HG03521 (cell line): ENCODE measurements around the gene ATP13A1.
"Not testable (repeated sequence)": the region's sequence is repeated elsewhere in the genome, so short reads cannot be mapped to it uniquely, and the experiment has no call there.

ENCODE experiments used
- ATAC-seq: cut with Tn5 transposase; IDR thresholded peaks from one replicate; pipeline ENCODE4 v1.9.1; 2021; ENCODE audit warnings: mild to moderate bottlenecking, moderate library complexity; ENCODE audit not compliant: unreplicated experiment

ATP13A1 gene

DNA sequence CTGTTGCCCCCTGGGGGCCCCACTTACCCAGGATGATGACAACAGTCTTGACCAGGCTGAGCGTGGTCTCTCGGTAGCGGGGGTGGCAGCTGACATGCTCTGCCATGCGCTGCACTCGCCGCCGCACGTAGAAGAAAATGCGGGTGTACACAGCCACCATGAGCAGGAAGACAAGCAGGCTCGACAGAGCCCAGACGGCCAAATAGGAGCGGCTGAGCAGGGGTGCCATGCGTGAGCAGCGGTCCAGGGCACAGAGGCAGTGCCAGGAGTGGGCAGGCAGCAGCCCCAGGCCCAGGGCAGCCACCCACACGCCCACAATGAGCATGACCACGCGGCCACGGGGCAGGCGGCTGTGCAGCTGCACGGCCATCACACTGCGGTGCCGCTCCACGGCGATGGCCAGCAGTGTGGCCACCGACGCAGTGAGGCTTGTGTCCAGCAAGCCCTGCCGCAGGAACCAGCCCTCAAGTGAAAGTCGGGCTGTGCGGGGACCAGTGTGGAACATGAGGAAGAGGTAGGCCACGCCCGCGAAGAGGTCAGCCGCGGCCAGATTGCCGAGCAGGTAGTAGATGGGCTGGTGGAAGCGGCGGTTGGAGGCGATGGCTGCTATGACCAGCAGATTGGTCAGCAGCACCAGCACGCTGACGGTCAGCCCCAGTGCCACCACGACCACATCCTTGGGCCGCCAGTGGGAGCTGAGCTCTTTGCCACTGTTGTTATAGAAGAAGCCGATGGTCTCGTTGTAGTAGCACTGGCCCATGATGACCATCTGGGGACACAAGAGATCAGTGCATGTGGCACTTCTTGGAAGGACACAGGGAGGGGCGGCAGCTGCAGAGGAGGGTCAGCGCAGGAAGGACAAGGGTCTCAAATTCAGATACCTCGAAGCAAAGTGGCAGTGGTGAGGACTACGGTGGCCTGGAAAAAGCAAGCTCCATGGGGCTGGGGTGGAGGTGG lies 36.7 kb downstream of the ATP13A1 start:
- no peak for ATAC-seq

DNA sequence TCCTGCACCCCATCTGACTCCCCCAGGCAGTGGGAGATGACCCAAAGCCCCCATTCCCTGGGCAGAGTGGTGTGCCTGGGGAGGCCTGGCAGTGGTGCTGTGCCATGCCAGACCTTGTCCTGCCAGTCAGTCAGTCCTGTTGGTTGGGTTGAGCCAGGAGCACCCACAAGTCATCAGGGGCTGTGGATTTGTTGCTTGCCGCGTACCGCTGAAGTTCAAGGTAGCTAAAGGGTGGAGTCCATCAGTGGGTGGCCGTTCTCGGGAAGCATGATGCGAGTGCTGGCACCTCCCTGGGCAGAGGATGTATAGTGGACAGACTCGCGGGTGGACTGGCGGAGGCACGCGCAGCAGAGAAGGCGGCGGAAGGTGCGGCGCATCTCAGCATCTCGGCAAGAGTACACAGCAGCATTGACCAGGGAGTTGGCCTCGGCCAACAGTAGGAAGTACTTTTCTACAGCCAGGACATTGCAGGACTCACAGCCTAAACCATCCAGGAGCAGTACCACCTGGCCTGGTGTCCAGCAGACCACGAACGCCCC lies 39.4 kb downstream of the ATP13A1 start:
- ATAC-seq, result no peak

DNA sequence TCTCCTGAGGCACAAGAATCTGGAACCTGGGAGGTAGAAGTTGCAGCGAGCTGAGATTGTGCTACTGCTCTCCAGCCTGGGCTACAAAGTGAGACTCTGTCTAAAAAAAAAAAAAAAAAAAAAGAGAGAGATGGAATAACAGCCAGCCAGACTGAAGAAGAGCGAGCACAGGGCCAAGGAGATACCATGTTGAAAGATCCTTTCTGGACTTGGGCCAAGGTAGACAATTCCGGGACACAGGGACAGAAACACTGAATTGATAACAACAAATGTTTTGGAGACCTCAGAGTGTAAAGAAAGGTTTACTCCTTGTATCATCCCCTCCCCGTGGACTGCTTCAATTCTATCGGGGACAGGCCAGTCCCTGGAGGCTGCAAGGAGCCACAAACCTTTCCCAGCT lies 40.1 kb downstream of the ATP13A1 start:
- ATAC-seq, result no peak

DNA sequence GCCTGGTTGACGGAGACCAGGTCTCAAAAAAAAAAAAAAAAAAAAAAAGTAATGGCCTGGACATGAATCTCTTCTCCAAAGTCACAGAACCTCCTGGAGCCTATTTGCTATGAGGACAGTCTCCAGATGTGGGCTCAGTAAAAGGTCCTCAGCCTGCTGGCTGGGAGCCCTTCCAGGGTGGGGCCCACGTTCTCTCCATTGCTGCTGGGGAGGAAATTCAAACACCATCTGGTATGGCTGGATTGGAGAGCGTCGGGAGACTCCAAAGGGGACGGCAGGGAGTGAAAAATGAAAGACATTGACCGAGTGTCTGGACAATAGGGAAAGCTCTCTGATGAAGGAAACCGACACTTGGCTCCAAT lies 43.6 kb downstream of the ATP13A1 start:
- ATAC-seq, result no peak

DNA sequence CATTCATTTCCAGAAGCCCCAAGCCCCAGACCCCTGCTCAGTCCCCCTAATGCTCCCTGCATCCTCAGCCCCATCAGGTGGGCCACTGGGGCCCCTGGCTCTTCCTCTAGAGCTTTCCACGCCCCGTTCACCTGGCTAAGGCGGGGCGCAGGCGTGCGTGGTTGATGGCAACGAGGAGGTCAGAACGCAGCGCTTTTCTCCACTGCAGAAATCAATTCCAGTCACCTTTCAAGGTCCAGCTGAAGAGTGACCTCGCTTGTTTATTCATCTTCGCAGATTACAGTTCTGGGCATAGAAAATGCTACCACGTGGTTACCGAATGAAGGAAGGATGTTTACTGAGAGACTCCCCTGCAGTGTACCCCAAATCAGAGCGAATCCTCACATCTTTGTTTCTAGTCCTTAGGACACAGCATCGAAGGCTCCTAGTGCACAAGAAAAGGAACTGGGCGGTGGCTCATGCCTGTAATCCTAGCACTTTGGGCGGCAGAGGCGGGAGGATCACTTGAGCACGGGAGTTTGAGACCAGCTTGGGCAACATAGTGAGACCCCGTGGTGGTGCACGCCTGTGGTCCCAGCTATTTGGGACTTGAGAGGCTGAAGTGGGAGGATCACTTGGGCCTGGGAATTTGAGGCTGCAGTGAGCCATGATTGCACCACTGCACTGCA lies 44.2 kb downstream of the ATP13A1 start:
- ATAC-seq, result no peak

DNA sequence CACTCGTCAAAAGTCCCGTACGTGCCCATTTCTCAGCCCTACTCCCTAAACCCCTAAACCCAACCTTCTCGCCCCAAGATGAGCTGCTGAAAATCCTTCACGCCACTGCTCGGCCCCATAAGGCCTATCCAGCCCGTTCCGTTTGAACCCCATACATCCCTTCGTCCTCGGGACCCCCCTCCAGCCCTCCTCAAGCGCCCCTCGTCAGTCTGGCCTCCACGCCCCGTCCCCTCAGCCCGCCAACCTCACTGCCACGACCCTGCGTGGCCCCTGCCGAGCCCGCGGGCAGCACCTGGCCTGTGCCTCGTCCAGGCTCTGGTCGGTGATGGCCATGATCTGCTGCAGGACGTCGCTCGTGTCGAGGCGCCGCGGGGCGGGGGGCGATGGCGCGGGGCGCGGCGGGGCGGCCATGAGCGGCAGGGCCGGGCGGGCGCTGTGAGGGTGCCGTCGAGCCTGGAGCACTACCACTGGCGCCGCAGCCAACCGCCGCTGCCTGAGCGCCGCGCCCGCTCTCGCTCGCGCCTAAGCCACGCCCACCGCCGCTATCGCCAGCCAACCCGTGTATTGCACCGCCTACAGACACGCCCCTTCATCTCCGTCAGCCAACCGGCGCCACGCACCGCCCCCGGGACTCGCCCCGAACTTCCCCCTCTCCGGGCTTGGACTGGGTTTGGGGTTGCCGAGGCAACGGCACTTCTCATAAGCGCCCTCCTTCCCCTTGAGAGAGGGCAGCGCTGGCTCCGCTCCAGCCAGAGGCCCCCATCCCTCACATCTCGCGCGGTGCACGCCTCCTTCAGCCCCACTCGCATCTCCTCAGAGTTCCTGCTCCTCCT lies 45.0 kb downstream of the ATP13A1 start, which contains the start of gene PBX4:
Gene PBX4 (minus strand): TSS at position 469 of the 833 bp plus-strand sequence. CDS start 58 bp downstream, at position 411.
- ATAC-seq, result peak; percentile 94

DNA sequence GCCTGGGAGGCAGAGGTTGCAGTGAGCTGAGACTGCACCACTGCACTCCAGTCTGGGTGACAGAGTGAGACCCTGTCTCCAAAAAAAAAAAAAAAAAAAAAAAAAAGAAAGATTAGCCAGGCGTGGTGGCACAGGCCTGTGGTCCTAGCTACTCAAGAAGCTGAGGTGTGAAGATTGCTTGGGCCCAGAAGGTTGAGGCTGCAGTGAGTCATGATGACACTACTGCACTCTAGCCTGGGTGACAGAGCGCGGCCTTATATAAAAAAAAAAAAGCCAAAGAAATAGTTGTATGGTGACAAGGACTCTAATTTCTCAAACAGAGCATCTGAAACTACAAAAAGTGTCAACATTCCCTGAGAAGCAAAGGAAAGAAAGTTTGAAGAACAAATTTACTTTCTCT lies 48.4 kb downstream of the ATP13A1 start:
- no peak for ATAC-seq

DNA sequence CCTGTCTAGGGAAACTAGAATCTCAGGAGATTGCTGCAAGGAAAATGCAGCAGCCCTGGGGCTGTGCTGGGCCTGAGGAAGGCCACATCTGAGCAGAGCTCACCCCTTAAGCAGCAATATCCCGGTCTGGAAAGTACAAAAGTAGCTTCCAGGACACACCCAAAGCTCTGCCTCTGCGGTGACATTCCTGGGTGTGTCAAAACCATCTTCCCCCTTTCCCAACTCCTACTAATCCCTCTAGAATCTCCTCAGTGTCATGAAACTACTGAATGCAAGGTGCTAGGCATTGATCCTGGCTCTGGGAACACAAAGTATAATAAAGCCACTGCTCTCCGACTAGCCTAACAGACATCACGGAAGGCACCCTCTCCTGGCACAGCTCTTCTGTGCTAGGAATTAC lies 50.0 kb downstream of the ATP13A1 start:
- no peak for ATAC-seq

DNA sequence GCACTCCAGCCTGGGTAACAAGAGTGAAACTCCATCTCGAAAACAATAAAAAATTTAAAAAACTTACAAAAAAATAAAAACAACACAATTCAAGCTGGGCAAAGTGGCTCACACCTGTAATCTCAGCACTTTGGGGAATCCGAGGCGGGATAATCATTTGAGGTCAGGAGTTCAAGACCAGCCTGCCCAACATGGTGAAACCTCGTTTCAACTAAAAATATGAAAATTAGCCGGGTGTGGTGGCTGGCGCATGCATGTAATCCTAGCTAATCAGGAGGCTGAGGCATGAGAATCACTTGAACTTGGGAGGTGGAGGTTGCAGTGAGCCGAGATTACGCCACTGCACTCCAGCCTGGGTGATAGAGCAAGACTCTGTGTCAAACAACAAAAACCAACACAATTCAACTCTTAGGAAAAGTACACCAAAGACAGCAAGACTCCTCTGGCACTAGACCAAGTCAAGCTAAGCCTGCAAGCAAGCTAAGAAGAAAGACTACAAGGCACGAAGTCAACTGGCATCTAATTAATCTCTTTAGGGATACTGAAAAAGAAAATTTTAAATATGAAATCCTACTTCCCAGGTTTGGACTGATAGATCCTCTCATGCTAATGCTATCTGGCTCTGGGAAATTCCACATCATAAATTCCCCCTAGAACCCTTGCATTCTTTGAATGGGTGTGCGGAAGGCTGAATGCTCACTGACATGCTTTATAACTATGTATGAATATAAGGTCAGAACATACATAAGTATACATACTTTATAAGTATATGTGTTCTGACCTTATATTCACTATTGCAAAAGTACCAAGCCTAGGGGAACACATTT lies 52.9 kb downstream of the ATP13A1 start:
- ATAC-seq, result no peak

DNA sequence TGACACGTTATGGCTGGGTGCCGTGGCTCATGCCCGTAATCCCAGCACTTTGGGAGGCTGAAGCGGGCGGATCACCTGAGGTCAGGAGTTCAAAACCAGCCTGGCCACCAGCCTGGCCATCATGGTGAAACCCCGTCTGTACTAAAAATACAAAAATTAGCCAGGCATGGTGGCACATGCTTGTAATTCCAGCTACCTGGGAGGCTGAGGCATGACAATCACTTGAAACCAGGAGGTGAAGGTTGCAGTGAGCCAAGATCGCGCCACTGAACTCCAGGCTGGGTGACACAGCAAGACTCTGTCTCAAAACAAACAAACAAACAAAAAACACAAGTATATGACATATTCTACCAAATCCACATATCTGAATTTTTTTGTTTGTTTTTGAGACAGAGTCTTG lies 56.8 kb downstream of the ATP13A1 start:
- ATAC-seq, result not testable (repeated sequence)

DNA sequence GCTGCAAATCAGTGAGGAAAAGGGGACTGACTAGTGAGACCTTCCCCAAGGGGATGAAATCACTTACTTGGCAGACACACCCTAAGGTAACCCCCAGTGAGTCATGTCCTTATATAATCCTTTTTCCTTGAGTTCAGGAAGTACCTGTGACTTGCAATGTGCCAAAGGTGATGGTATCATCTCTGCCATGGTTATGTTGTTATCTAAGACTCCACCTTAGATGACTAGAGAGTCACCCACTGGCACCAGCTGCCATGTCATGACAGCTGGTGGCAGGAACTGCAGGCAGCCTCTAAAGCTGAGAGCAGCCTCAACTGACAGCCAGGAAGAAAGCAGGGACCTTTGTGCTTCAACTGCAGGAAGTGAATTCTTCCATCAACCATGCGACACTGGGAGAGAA lies 57.5 kb downstream of the ATP13A1 start:
- ATAC-seq, result no peak

DNA sequence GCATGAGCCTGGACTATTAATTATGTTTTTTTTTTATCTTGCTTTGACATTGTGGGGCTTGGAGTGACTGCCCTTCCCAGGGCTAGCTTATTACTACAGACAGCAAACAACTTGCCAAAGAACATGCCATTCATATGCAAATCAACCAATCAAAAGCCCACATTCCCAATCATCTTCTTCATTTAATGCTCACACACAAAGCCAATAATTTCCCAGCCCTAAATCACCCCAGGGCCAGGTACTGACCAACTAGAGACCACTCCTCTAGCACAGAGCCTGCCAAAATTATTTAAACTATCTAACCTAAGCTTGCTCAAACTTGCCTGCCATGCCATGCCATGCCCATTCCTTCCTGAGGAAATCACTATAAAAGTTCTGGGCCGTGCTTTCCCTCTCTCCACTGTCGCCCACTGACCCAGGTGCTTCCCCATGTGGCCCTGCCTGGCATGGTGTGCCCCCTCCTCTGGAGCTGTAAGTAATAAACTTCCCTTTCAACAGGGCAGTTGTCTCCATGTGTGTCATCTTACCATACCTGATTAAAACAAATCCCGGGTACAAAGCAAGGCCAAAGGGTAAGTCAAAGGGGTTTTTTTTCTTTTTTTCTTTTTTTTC lies 60.7 kb downstream of the ATP13A1 start:
- ATAC-seq, result no peak

DNA sequence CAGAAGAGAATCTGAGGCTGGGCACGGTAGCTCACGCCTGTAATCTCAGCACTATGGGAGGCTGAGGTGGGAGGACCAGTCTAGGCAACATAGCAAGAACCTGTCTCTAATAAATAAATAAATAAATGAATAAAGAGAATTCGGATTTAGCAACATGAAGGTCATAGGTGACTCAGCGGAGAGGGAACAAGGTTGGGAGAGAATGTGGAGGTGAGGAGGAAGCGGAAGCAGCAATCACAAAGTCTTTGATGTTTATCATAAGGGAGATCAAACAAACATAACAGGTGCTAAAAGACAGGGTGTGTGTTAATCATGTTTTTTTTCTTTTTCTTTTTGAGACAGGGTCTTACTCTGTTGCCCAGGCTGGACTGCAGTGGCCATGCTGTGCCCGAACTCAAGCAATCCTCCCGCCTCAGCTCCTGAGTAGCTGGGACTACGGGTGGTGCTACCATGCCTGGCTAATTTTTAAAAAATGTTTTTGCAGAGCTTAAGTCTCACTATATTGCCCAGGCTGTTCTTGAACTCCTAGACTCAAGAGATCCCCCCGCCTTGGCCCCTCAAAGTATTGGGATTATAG lies 61.3 kb downstream of the ATP13A1 start:
- ATAC-seq, result no peak

DNA sequence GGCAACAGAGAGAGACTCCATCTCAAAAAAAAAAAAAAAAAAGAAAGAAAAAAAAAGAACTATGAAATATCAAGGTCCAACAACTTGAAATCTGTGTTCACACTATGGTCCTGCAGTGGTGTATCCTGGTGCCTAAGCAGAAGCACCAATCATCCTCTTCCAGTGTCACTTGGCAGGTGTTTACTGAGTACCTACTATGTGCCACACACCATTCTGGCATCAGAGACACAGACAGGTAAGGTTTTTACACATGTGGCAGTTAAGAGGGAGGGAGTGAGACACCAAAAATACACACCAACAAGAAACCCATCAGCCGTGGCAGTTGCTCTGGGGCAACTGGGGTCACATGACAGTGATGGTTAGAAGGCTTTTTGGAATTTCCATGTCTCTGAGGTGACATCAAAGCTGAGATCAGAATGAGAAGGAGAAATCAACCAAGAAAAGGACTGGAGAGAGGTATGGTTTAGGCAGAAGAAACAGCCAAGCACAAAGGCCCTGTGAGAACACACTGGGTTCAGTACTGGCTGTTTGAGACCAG lies 62.6 kb downstream of the ATP13A1 start:
- no peak for ATAC-seq

DNA sequence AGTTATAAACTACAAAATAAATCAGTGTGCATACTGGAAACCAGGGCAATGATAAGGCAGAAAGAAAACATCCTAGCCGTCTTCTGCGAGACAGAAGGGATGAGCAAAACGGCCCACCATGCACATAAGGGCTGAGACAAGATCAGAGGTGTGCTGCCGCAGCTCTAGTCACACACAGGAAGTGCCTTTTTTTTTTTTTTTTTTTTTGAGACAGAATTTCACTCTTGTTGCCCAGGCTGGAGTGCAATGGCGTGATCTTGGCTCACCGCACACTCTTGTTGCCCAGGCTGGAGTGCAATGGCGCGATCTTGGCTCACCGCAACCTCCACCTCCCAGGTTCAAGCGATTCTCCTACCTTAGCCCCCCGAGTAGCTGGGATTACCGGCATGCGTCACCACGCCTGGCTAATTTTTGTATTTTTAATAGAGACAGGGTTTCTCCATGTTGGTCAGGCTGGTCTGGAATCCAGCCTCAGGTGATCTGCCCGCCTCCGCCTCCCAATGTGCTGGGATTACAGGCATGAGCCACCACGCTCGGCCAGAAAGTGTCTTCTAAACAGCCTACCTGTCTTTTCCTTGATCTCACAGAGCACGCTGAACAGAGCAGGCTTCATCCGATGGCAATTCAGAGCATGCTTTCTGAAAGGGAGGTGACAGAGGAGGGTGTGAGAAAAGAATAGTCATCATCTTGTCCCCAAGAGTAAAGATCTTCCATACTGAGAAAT lies 64.6 kb downstream of the ATP13A1 start:
- ATAC-seq, result peak; percentile 36

DNA sequence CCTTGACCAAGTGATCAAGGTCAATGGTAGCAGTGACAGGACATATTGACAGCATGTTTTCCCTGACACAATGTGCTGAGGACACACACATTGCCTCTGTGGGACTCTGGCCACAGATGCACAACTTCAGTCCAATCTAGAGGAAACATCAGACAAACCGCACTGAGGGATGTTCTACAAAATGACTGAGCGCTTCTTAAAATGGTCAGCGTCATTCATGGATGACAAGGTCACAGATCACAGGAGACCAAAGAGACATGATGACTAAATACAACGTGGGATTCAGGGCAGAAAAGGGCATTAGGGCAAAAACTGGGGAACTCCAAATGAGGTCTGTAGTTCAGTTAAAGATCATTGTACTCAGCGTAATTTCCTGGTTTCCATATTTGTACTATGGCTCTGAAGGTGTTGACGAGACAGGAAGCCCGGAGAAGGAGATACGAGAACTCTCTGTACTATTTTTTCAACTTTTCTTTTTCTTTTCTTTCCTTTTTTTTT lies 65.6 kb downstream of the ATP13A1 start:
- ATAC-seq, result peak; percentile 52
